ENCODE measurements around the gene ADAMTSL2.

- TF ChIP-seq REST (IDR thresholded peaks at IDR 0.05; ENCODE audit: insufficient read depth in 1 of 2, low read depth in 2 of 2, low read length in 2 of 2), result no peak
- no peak for TF ChIP-seq TAF1 (IDR thresholded peaks at IDR 0.05; ENCODE audit: borderline replicate concordance, insufficient read depth, low read length)
- no peak for TF ChIP-seq POLR2AphosphoS5 (IDR thresholded peaks at IDR 0.05; ENCODE audit: low read depth, low read length)
- no peak for TF ChIP-seq SIN3A (IDR thresholded peaks at IDR 0.05; ENCODE audit: borderline replicate concordance, insufficient read depth, low read length)
- TF ChIP-seq FOXP2 (optimal IDR thresholded peaks at IDR 0.05; ENCODE audit: borderline replicate concordance, extremely low read depth, extremely low read length, insufficient read depth), result no peak
Measured at GRCh38 chr9:133587466-133587865, 53.0 kb downstream of the ADAMTSL2 start.
